ENCODE measurements around the gene PNPLA2. TPM values are rescaled to one million over a fixed set of nuclear protein-coding genes. Genes with fewer than 3 reads are reported as not detected.

PNPLA2 gene
- total and polyA plus RNA-seq, 2 of the 8 experiments (the other 6 are each of a cell fraction or from before 2014, with no cell fraction given), result 30.9 to 62.1 TPM

DNA sequence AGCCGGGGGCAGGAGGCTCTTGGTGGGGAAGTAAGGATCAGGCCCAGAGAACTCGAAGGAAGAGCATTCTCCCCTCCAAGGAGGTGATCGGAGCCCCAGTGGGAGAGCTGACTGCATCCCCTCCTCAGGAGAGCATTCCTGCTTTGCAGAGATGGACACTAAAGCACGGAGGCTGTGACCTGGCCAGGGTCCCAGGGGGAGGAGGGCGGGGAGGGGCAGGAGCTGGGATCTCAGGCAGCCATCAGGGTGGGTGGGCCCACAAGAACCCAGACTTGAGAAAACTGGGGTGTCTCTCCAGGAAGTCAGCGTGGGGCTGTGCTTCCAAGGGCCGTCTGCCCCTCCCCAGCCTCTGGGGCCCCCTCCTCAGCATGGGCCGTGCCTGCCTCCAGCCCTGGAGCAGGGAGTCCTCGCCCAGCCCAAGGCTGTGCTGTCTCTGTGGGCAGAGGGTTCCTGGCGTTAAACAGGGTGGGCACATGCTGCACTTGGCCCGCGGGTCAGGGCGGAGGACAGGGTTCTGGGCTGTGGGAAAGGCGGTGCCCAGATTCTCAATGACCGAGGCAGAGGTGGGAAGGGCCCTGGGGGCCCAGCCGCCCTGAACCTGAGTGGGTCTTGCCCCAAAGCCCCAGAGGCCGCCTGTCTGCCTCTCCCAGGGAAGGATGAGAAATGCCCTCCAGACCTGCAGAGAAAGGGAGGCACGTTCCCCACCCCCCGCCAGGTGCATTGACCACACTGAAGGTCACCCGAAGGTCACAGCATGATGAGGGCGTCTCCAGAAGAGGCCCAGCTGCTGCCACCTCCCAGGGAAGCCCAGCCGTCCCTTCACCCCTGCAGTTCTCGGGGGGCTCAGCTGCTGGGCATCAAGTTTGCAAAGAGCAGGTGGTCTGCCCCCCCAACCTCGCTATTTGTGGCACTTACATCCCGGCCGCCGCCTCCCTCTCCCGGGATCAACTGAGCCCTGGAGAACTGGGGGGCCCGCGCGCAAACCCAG lies 29.5 kb upstream of the PNPLA2 start:
- Histone ChIP-seq H4K8ac (ENCODE audit: extremely low read depth, insufficient read depth, low read length) (peak overlapping the region; percentile 35), H4K91ac (replicated peaks; ENCODE audit: insufficient read length, low read length) (no peak overlapping the region), H3K4ac (replicated peaks; ENCODE audit: insufficient read length, low read depth, low read length) (no peak overlapping the region), H3K36me3 (ENCODE audit: control insufficient read depth in 2 of 4, insufficient read depth in 4 of 4, low read length in 3 of 4) (peaks cover 0 to 9% (median 0%) of the 10 kb centered on the region in 4 experiments; a peak in 3 of 8 replicates), H3K23ac (ENCODE audit: insufficient read length) (no peak overlapping the region), H4K5ac (ENCODE audit: insufficient read length, low read depth, low read length) (no peak overlapping the region), H3K4me3 (ENCODE audit: extremely low read depth in 1 of 4, insufficient read depth in 2 of 4, low read depth in 3 of 4, low read length in 4 of 4) (peak overlapping the region in 2 of 4 experiments; percentile 11 to 44; a peak in 3 of 8 replicates), H3K9ac (replicated peaks in 1 of 4; ENCODE audit: extremely low read depth in 1 of 4, low read depth in 3 of 4, low read length in 3 of 4) (no peak overlapping the region), H2BK12ac (ENCODE audit: low read depth, low read length) (peak overlapping the region; percentile 23; the same call in 1 of the 2 replicates), H2BK5ac (ENCODE audit: low read depth, low read length) (no peak overlapping the region), H2AFZ (ENCODE audit: low read length) (no peak overlapping the region), H4K20me1 (replicated peaks in 1 of 2; ENCODE audit: control insufficient read depth in 1 of 2, insufficient read depth in 2 of 2, low read length in 2 of 2) (peaks cover 2 to 11% of the 10 kb centered on the region in 2 experiments), H3K79me2 (ENCODE audit: control insufficient read depth in 1 of 2, insufficient read depth in 2 of 2, low read length in 2 of 2) (no peaks in the 10 kb centered on the region), H2BK20ac (ENCODE audit: low read length) (no peak overlapping the region), H2BK15ac (ENCODE audit: low read length) (no peak overlapping the region), H2BK120ac (replicated peaks; ENCODE audit: low read depth, low read length) (no peak overlapping the region), H3K56ac (replicated peaks; ENCODE audit: insufficient read length, low read depth, low read length) (no peak overlapping the region), H3K9me3 (ENCODE audit: insufficient read depth in 2 of 2, low read depth in 1 of 2, low read length in 1 of 2) (no peaks in the 10 kb centered on the region), H3K79me1 (ENCODE audit: low read depth, low read length) (peaks cover 3% of the 10 kb centered on the region; the same call in 1 of the 2 replicates), H3K27me3 (replicated peaks in 1 of 4; ENCODE audit: control insufficient read depth in 3 of 4, extremely low read depth in 1 of 4, insufficient read depth in 3 of 4, low read length in 3 of 4) (no peaks in the 10 kb centered on the region), H3K4me1 (replicated peaks in 1 of 4; ENCODE audit: control insufficient read depth in 3 of 4, insufficient read depth in 4 of 4, low read length in 3 of 4) (peaks cover 0 to 18% (median 11%) of the 10 kb centered on the region in 4 experiments; a peak in 6 of 7 replicates), H3K27ac (ENCODE audit: low read depth, low read length) (no peak overlapping the region), H2AK5ac (ENCODE audit: low read depth, low read length) (no peak overlapping the region), H3K18ac (ENCODE audit: extremely low read depth, low read length) (peak overlapping the region; percentile 32), H3K14ac (ENCODE audit: insufficient read length) (no peak overlapping the region), H3K23me2 (ENCODE audit: low read depth, low read length) (no peaks in the 10 kb centered on the region; the same call in 1 of the 2 replicates), H3K4me2 (ENCODE audit: insufficient read depth in 1 of 2, low read depth in 2 of 2, low read length in 2 of 2) (peak overlapping the region; percentile 46 to 60)
- CTCF ChIA-PET (ENCODE audit: partially characterized antibody), result interaction anchor here (1.0 kb wide), 2 partner anchors 14 to 15 kb away, joined by 3 to 4 read pairs; no protein-coding TSS in a partner anchor
- FAIRE-seq, result no peak
- POLR2A ChIA-PET (ENCODE audit: partially characterized antibody), result interaction anchor here (0.9 to 53.0 kb wide), 11 partner anchors 9 to 168 kb away, joined by 3 to 1917 read pairs (median 4); partner anchors contain the start of genes CD151, CRACR2B, GATD1 and PIDD1
- DNase-seq (ENCODE audit: low read depth in 1 of 2, low spot score in 2 of 2), result no peak
- WGBS, 2 experiments (ENCODE audit: extremely low coverage in 1 of 2, insufficient coverage in 1 of 2, insufficient read length in 1 of 2, insufficient replicate concordance in 2 of 2, low coverage in 1 of 2, low lambda C conversion rate in 2 of 2, missing lambda C conversion rate in 1 of 2), result 77% methylated on average over 15 of the region's 31 CpGs; no CpG with 5 or more reads in 1 of the 2 experiments
- TF ChIP-seq EGR1 (IDR thresholded peaks at IDR 0.05; ENCODE audit: borderline replicate concordance, low read depth, low read length), result no peak
- TF ChIP-seq, protein P1, sequence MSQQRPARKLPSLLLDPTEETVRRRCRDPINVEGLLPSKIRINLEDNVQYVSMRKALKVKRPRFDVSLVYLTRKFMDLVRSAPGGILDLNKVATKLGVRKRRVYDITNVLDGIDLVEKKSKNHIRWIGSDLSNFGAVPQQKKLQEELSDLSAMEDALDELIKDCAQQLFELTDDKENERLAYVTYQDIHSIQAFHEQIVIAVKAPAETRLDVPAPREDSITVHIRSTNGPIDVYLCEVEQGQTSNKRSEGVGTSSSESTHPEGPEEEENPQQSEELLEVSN (IDR thresholded peaks at IDR 0.05), result 0 out of 2 replicates have a peak, but pooled peaks have one; percentile 17

Measured in H1 (cell line).